KOPT-K1 (cell line): ENCODE results near the gene GFRA1.

ENCODE experiments used
- H3K27ac ChIP-seq: fragments of 200-600 bp; sonication (generic); 2 replicates; pipeline ENCODE4 v1.5.1; 2016; ENCODE audit warnings: antibody characterized with exemption, mild to moderate bottlenecking, low read depth, low read length; ENCODE audit not compliant: poor library complexity, severe bottlenecking
- H3K36me3 ChIP-seq: fragments of 200-600 bp; sonication (generic); 2 replicates; pipeline ENCODE4 v1.5.1; 2017; ENCODE audit warnings: antibody characterized with exemption, mild to moderate bottlenecking, low read length, moderate library complexity; ENCODE audit not compliant: insufficient read depth
- H3K9me3 ChIP-seq: fragments of 200-600 bp; sonication (generic); 2 replicates; pipeline ENCODE4 v1.5.1; 2017; ENCODE audit warnings: antibody characterized with exemption, low read length, mild to moderate bottlenecking; ENCODE audit not compliant: insufficient read depth, poor library complexity, severe bottlenecking

GFRA1 gene

GRCh38 chr10:116151076-116151475 lies 121.9 kb downstream of the GFRA1 start:
- Histone ChIP-seq H3K9me3 (no peaks in the 10 kb centered on the region), H3K27ac (no peak overlapping the region), H3K36me3 (no peaks in the 10 kb centered on the region)

- Histone ChIP-seq H3K9me3 (no peaks in the 10 kb centered on the region), H3K36me3 (no peaks in the 10 kb centered on the region), H3K27ac (no peak overlapping the region)
These were observed 122.4 kb downstream of the GFRA1 start for GRCh38 chr10:116150606-116151005.

- no peaks in the 10 kb centered on the region for H3K36me3 ChIP-seq
- H3K27ac ChIP-seq, result no peak overlapping the region
- H3K9me3 ChIP-seq, result no peaks in the 10 kb centered on the region
These were observed 125.7 kb downstream of the GFRA1 start for GRCh38 chr10:116147147-116147905.

DNA sequence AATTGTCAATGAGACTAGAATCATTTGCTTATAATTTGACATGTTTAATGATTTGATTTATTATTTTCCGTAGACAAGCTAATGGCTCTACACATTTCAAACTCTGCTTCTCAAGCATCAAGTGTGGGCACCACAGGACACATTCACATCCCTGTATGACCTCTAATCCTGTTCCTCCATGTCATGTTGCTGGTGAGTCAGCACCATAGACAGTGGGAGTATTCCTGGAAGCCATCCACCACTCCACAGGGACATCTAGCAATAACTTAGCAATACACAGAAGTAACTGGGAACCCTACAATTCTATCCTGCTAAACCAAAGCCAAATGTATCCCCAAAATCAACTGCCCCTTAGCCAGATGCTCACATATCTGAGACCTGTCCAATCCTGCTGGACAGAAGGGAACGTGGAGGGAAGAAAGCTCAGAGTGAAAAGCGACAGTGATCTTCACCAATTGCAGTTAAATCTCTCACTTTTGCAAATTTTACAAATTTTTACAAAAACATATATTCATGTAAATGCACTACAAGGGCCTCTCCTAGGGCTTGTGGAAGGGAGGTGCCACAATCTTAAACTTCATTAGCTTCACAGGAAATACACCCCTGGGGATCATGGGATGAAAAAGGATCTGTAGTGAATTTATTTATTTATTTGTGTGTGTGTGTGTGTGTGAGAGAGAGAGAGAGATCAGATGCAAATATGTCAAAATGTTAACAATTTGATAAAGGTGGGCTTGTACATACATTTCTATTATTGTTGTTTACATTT lies 126.5 kb downstream of the GFRA1 start:
- Histone ChIP-seq H3K27ac (no peak overlapping the region), H3K36me3 (no peaks in the 10 kb centered on the region)

GRCh38 chr10:116143673-116144222 lies 129.3 kb downstream of the GFRA1 start:
- no peak overlapping the region for H3K27ac ChIP-seq
- H3K36me3 ChIP-seq, result no peaks in the 10 kb centered on the region
- no peaks in the 10 kb centered on the region for H3K9me3 ChIP-seq

More for the DNA sequence above, 126.5 kb downstream of the GFRA1 start:
- no peaks in the 10 kb centered on the region for H3K9me3 ChIP-seq

DNA sequence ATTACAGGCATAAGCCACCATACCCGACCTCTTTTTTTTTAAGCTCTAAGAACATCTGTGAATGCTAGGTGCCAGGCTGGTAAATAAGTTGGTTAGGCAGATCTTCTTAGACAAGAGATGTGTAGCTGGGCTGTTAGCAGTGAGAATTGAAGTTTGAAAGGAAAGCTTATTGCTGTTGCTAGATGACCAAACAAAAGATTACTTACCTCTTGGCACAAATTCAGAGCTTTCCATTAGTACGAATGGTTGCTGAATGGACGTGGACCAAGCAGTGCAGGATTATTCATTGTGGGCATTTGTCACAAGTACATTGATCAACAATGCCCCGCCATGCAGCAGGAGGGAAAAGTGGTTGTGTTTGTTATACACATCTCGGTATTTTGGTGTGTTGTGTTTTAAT lies 131.2 kb downstream of the GFRA1 start:
- Histone ChIP-seq H3K9me3 (no peaks in the 10 kb centered on the region), H3K27ac (no peak overlapping the region), H3K36me3 (no peaks in the 10 kb centered on the region)

DNA sequence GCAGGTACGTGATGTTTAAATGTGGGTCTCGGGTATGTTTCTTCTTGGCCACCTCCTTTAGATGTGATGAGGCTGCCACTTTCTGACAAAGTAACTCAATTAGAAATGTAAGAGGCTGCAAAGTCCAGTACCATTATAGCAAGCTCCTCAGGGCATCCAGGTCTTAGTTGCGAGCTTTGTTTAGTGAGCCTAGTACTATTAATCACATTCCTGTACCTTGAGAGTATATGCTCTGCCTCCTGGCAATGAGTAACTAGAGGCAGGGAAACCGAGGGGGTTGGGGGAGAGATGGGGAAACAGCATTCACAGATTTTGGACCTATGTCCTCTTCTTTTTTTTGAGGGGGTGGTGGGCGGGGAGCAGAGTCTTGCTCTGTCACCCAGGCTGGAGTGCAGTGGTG lies 131.8 kb downstream of the GFRA1 start:
- Histone ChIP-seq H3K27ac (no peak overlapping the region), H3K36me3 (no peaks in the 10 kb centered on the region), H3K9me3 (no peaks in the 10 kb centered on the region)

GRCh38 chr10:116139886-116140285 lies 133.1 kb downstream of the GFRA1 start:
- H3K9me3 ChIP-seq, result no peaks in the 10 kb centered on the region
- no peaks in the 10 kb centered on the region for H3K36me3 ChIP-seq
- H3K27ac ChIP-seq, result no peak overlapping the region

- H3K27ac ChIP-seq, result no peak overlapping the region
- no peaks in the 10 kb centered on the region for H3K9me3 ChIP-seq
- no peaks in the 10 kb centered on the region for H3K36me3 ChIP-seq
These were observed 134.1 kb downstream of the GFRA1 start for GRCh38 chr10:116138897-116139296.

GRCh38 chr10:116136261-116136660 lies 136.7 kb downstream of the GFRA1 start:
- Histone ChIP-seq H3K27ac (no peak overlapping the region), H3K36me3 (no peaks in the 10 kb centered on the region), H3K9me3 (no peaks in the 10 kb centered on the region)

GRCh38 chr10:116134322-116134721 lies 138.7 kb downstream of the GFRA1 start:
- Histone ChIP-seq H3K36me3 (no peaks in the 10 kb centered on the region), H3K9me3 (no peaks in the 10 kb centered on the region), H3K27ac (no peak overlapping the region)

DNA sequence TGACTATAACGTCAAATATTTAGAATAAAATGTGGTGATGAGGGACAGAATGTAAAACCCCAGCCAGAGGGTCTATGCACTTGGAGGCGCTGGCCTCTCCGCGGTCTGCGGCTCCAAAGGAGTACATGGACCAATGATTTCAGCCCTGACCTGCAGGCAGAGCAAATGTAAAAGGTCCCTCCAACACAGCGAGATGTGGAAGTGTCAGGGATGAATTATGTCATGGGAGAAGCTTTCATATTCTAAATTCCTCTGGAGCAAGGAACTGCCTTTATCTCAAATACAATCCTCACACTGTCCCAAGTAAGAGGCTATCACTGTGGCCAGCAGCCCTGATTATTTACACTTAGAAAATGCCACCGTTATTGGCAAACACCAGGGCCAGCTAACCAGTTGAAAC lies 139.4 kb downstream of the GFRA1 start:
- Histone ChIP-seq H3K36me3 (no peaks in the 10 kb centered on the region), H3K27ac (no peak overlapping the region), H3K9me3 (no peaks in the 10 kb centered on the region)

GRCh38 chr10:116132780-116133399 lies 140.1 kb downstream of the GFRA1 start:
- Histone ChIP-seq H3K36me3 (no peaks in the 10 kb centered on the region), H3K9me3 (no peaks in the 10 kb centered on the region), H3K27ac (no peak overlapping the region)

DNA sequence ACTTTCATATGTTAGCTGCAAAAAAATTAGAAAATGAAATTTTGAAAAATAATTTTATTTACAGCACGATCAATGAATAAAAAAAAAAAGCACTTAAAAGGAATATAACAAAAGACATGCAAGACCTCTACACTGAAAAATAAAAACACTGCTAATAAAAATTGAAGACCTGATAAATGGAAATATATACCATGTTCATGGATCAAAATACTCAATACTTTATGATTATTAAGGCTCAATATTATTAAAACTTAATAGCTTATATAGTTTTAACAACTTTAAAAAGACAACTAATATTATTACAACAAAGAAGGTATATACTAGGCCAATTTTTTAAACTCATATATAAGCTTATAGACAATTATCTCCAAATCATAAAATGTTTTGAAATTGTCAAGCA lies 143.0 kb downstream of the GFRA1 start:
- no peaks in the 10 kb centered on the region for H3K9me3 ChIP-seq
- no peaks in the 10 kb centered on the region for H3K36me3 ChIP-seq
- no peak overlapping the region for H3K27ac ChIP-seq

GRCh38 chr10:116126954-116127695 lies 145.9 kb downstream of the GFRA1 start:
- H3K36me3 ChIP-seq, result no peaks in the 10 kb centered on the region
- no peak overlapping the region for H3K27ac ChIP-seq
- H3K9me3 ChIP-seq, result no peaks in the 10 kb centered on the region
